HCT116 (cell line): ENCODE data around the gene TAS2R14. TPM values are rescaled to one million over a fixed set of nuclear protein-coding genes. Genes with fewer than 3 reads are reported as not detected.

Source experiments
- ATAC-seq: fragments of 200-7000 bp; cut with Tn5 transposase; 2 replicates; pipeline ENCODE4 v1.9.1; 2020; ENCODE audit warnings: mild to moderate bottlenecking, moderate library complexity
- BruUV-seq: library from RNA; stranded (reverse); fragments of 400-500 nt; replicated peaks from 2 replicates; lab custom pipeline; 2021; lab: Mats Ljungman, UMichigan
- CTCF ChIA-PET: fragments of 300-600 bp; sonication (Branson Sonifier 250); formaldehyde crosslinking; loops from one replicate; lab custom pipeline; 2021; ENCODE audit warnings: antibody characterized with exemption; lab: Charles Lee
- POLR2A ChIA-PET: fragments of 300-600, 350-600 bp; sonication (Branson Sonifier 250); formaldehyde crosslinking; loops from one replicate; lab custom pipeline; 2021; ENCODE audit warnings: antibody characterized with exemption; lab: Charles Lee
- RAD21 ChIA-PET, 2 experiments: fragments of 300-600 bp; sonication (Branson Sonifier 250); formaldehyde crosslinking; loops; one replicate each; lab custom pipeline; 2023; ENCODE audit warnings: low total read pairs in 2 of 2; ENCODE audit not compliant: uncharacterized antibody in 2 of 2, unreplicated experiment in 2 of 2, low non-redundant PET in 1 of 2; lab: Charles Lee
- DNase-seq: peaks from one replicate; pipeline ENCODE4 v3.0.0-alpha.2; 2010; ENCODE audit warnings: low read depth, low spot score
- H2AFZ ChIP-seq: fragments of 200-600 bp; shearing (Covaris generic), sonication (generic); 2 replicates; pipeline ENCODE4 v1.6.1; 2017; ENCODE audit warnings: low read depth, mixed run types, mixed read lengths, antibody characterized with exemption, low read length; ENCODE audit not compliant: poor library complexity, severe bottlenecking
- H3K27ac ChIP-seq: 2 replicates; pipeline ENCODE4 v1.5.1; 2012; ENCODE audit warnings: low read depth, low read length
- H3K27me3 ChIP-seq: fragments of 200-600 bp; sonication (generic); 2 replicates; pipeline ENCODE4 v1.6.1; 2016; ENCODE audit warnings: mixed run types, low read length, mixed read lengths; ENCODE audit not compliant: insufficient read depth
- H3K36me3 ChIP-seq, 2 experiments: fragments of 200-500 bp in 1 of 2; fragments of 200-600 bp in 1 of 2; sonication (Bioruptor generic) in 1 of 2; sonication (generic) in 1 of 2; 2 replicates each; pipeline versions ENCODE4 v1.5.1 to v1.6.1; 2014 to 2016; ENCODE audit warnings: low read length in 2 of 2, inconsistent platforms in 1 of 2, mixed read lengths in 1 of 2, mixed run types in 1 of 2; ENCODE audit not compliant: insufficient read depth in 2 of 2, control insufficient read depth in 1 of 2
- H3K4me1 ChIP-seq, 2 experiments: fragments of 200-600 bp in 1 of 2; sonication (generic) in 1 of 2; 2 replicates each; pipeline versions ENCODE4 v1.5.1 to v1.6.1; 2012 to 2017; ENCODE audit warnings: low read length in 2 of 2, inconsistent platforms in 1 of 2, mild to moderate bottlenecking in 1 of 2, mixed read lengths in 1 of 2, mixed run types in 1 of 2, moderate library complexity in 1 of 2; ENCODE audit not compliant: insufficient read depth in 2 of 2, control insufficient read depth in 1 of 2
- H3K4me2 ChIP-seq: fragments of 200-600 bp; sonication (generic); 2 replicates; pipeline ENCODE4 v1.6.1; 2017; ENCODE audit warnings: mixed run types, low read length, mixed read lengths
- H3K4me3 ChIP-seq, 2 experiments: fragments of 200-600 bp in 1 of 2; sonication (generic) in 1 of 2; replicated peaks in 1 of 2; 2 replicates each; pipeline ENCODE4 v1.5.1; 2011 to 2016; ENCODE audit warnings: low read length in 2 of 2, control low read depth in 1 of 2, low read depth in 1 of 2, mild to moderate bottlenecking in 1 of 2, mixed read lengths in 1 of 2, mixed run types in 1 of 2
- H3K79me2 ChIP-seq: fragments of 200-600 bp; sonication (generic); 2 replicates; pipeline ENCODE4 v1.6.1; 2017; ENCODE audit warnings: mild to moderate bottlenecking, mixed run types, low read length, moderate library complexity, mixed read lengths; ENCODE audit not compliant: insufficient read depth
- H3K9ac ChIP-seq: fragments of 200-600 bp; sonication (generic); 2 replicates; pipeline ENCODE4 v1.6.1; 2016; ENCODE audit warnings: low read length, mixed read lengths
- H3K9me2 ChIP-seq: fragments of 200-600 bp; sonication (generic), shearing (Covaris generic); 2 replicates; pipeline ENCODE4 v1.6.1; 2017; ENCODE audit warnings: mixed run types, mild to moderate bottlenecking, moderate library complexity; ENCODE audit not compliant: insufficient read depth
- H3K9me3 ChIP-seq, 2 experiments: fragments of 200-500 bp in 1 of 2; fragments of 200-600 bp in 1 of 2; sonication (Bioruptor generic) in 1 of 2; sonication (generic) in 1 of 2; 2 replicates each; pipeline ENCODE4 v1.6.1; 2014 to 2017; ENCODE audit warnings: low read length in 2 of 2, mixed read lengths in 2 of 2, inconsistent platforms in 1 of 2, low read depth in 1 of 2, mild to moderate bottlenecking in 1 of 2, mixed run types in 1 of 2, moderate library complexity in 1 of 2; ENCODE audit not compliant: control insufficient read depth in 1 of 2, insufficient read depth in 1 of 2
- H4K20me1 ChIP-seq: fragments of 200-600 bp; sonication (generic), shearing (Covaris generic); 2 replicates; pipeline ENCODE4 v1.6.1; 2017; ENCODE audit warnings: mixed run types, mild to moderate bottlenecking, moderate library complexity; ENCODE audit not compliant: insufficient read depth
- CBX3 ChIP-seq: IDR thresholded peaks from 2 replicates; pipeline ENCODE4 v1.6.1; 2012; ENCODE audit warnings: low read depth
- CTCF ChIP-seq, 3 experiments: fragments of 200-600 bp in 1 of 3; sonication (generic) in 1 of 3; IDR thresholded peaks in 2 of 3; conservative IDR thresholded peaks in 1 of 3; 2 replicates each; pipeline ENCODE4 v1.5.1; 2012 to 2017; ENCODE audit warnings: low read depth in 2 of 3, low read length in 2 of 3, antibody characterized with exemption in 1 of 3, borderline replicate concordance in 1 of 3, control low read depth in 1 of 3, mild to moderate bottlenecking in 1 of 3, mixed read lengths in 1 of 3, mixed run types in 1 of 3, moderate library complexity in 1 of 3; ENCODE audit not compliant: insufficient read depth in 1 of 3
- EGR1 ChIP-seq: IDR thresholded peaks from 2 replicates; pipeline ENCODE4 v1.6.1; 2012; ENCODE audit warnings: low read depth
- ELF1 ChIP-seq: IDR thresholded peaks from 2 replicates; pipeline ENCODE4 v1.6.1; 2012; ENCODE audit warnings: low read depth, borderline replicate concordance
- EZH2 ChIP-seq: fragments of 200-600 bp; sonication (generic); IDR thresholded peaks from 2 replicates; pipeline ENCODE4 v1.6.1; 2017; ENCODE audit warnings: antibody characterized with exemption, mixed run types
- EZH2phosphoT487 ChIP-seq: fragments of 200-600 bp; IDR thresholded peaks from 2 replicates; pipeline ENCODE4 v1.6.1; 2018; ENCODE audit warnings: antibody characterized with exemption, borderline replicate concordance
- FOSL1 ChIP-seq: IDR thresholded peaks from 2 replicates; pipeline ENCODE4 v1.6.1; 2012; ENCODE audit warnings: low read depth
- RAD21 ChIP-seq: IDR thresholded peaks from 2 replicates; pipeline ENCODE4 v1.6.1; 2012; ENCODE audit warnings: low read depth, mild to moderate bottlenecking
- SIN3A ChIP-seq: IDR thresholded peaks from 2 replicates; pipeline ENCODE4 v1.6.1; 2012; ENCODE audit warnings: low read depth
- TCF7L2 ChIP-seq: IDR thresholded peaks from 2 replicates; pipeline ENCODE4 v1.7.0; 2011; ENCODE audit warnings: borderline replicate concordance, inconsistent platforms; ENCODE audit not compliant: insufficient read depth, insufficient read length; ENCODE audit errors: extremely low read depth
- YY1 ChIP-seq: IDR thresholded peaks from 2 replicates; pipeline ENCODE4 v1.6.1; 2011; ENCODE audit warnings: low read length, low read depth, moderate library complexity, mild to moderate bottlenecking; ENCODE audit not compliant: insufficient replicate concordance; ENCODE audit errors: extremely low read depth
- ZFX ChIP-seq: fragments of 450-650 bp; IDR thresholded peaks from 2 replicates; pipeline ENCODE4 v1.6.1; 2017
- ZNF274 ChIP-seq: fragments of 200-500 bp; sonication (Bioruptor generic); IDR thresholded peaks from 2 replicates; pipeline ENCODE4 v1.6.1; 2014; ENCODE audit warnings: mild to moderate bottlenecking, low read depth, low read length, inconsistent platforms
- intact Hi-C: fragments of 100-400 bp; cut with micrococcal nuclease; formaldehyde crosslinking; loops from 2 replicates; pipeline ENCODE4 v1.10.0; 2022
- total RNA-seq: library from RNA; stranded (reverse); gene quantifications from one replicate; pipeline ENCODE4 v1.2.1, GENCODE V29; 2021; ENCODE audit not compliant: unreplicated experiment
- TF ChIP-seq, protein P1 (sequence below): IDR thresholded peaks from 2 replicates; pipeline ENCODE4 v1.6.1; 2012
- TF ChIP-seq, protein P2 (sequence below): IDR thresholded peaks from 2 replicates; pipeline ENCODE4 v1.6.1; 2011; ENCODE audit warnings: mild to moderate bottlenecking, low read length, moderate library complexity; ENCODE audit not compliant: insufficient replicate concordance; ENCODE audit errors: extremely low read depth

Gene TAS2R14
- total RNA-seq, 1 experiment from 2014 or later: 1.9 TPM

DNA sequence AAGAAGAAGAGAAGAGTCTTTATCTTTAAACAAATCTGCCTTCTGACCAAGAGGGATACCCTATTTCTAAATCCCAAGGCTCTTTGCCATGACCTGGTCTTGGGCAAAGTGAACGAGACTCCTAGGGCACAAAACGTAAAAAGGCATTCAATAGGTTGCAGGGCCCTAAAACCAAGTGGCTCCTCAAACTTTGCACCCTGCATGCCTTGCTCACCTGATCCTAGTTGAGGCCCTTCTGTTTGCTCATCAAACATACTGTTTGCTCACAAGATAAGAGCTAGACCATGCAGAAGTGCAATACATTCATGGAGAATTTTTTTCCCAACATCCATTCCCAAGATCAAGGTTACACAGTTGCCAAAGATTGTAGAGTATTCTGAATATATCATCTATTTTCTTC lies 47.1 kb downstream of the TAS2R14 start:
- Histone ChIP-seq H3K4me1 (no peaks in the 10 kb centered on the region), H3K9ac (no peak overlapping the region), H3K27me3 (no peaks in the 10 kb centered on the region), H4K20me1 (no peaks in the 10 kb centered on the region), H3K9me2 (no peaks in the 10 kb centered on the region), H3K79me2 (no peaks in the 10 kb centered on the region), H3K27ac (no peak overlapping the region), H3K4me3 (no peak overlapping the region), H3K4me2 (no peak overlapping the region), H3K9me3 (no peaks in the 10 kb centered on the region), H2AFZ (no peak overlapping the region), H3K36me3 (no peaks in the 10 kb centered on the region)
- POLR2A ChIA-PET: no interaction called here
- DNase-seq: no peak
- CTCF ChIA-PET: no interaction called here
- no peak for ATAC-seq
- BruUV-seq: no TSS peak
- RAD21 ChIA-PET: no interaction called here
- intact Hi-C loops: no loop called here
- TF ChIP-seq, protein P1, sequence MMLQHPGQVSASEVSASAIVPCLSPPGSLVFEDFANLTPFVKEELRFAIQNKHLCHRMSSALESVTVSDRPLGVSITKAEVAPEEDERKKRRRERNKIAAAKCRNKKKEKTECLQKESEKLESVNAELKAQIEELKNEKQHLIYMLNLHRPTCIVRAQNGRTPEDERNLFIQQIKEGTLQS: no peak
- TF ChIP-seq ZFX (no peak), EZH2 (no peak), FOSL1 (no peak), ZNF274 (no peak), CBX3 (no peak), CTCF (IDR thresholded peaks at IDR 0.05 in 2 of 3, conservative IDR thresholded peaks at IDR 0.05 in 1 of 3; ENCODE audit: borderline replicate concordance in 1 of 3, insufficient read depth in 1 of 3, low read depth in 2 of 3, low read length in 2 of 3) (no peak), ELF1 (no peak), TCF7L2 (no peak), RAD21 (no peak), YY1 (no peak), EGR1 (no peak), SIN3A (no peak), EZH2phosphoT487 (no peak)
- TF ChIP-seq, protein P2, sequence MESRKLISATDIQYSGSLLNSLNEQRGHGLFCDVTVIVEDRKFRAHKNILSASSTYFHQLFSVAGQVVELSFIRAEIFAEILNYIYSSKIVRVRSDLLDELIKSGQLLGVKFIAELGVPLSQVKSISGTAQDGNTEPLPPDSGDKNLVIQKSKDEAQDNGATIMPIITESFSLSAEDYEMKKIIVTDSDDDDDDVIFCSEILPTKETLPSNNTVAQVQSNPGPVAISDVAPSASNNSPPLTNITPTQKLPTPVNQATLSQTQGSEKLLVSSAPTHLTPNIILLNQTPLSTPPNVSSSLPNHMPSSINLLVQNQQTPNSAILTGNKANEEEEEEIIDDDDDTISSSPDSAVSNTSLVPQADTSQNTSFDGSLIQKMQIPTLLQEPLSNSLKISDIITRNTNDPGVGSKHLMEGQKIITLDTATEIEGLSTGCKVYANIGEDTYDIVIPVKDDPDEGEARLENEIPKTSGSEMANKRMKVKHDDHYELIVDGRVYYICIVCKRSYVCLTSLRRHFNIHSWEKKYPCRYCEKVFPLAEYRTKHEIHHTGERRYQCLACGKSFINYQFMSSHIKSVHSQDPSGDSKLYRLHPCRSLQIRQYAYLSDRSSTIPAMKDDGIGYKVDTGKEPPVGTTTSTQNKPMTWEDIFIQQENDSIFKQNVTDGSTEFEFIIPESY: no peak
